Measurements from ENCODE around the gene KAT6B.

The KAT6B gene

GRCh38 chr10:74794531-74794930 is 31.9 kb upstream of the KAT6B start:
- no peak for DNase-seq (ENCODE audit: low read depth)
- H3K4me3 ChIP-seq (ENCODE audit: low read depth, low read length), result no peak overlapping the region
- TF ChIP-seq, protein P1, sequence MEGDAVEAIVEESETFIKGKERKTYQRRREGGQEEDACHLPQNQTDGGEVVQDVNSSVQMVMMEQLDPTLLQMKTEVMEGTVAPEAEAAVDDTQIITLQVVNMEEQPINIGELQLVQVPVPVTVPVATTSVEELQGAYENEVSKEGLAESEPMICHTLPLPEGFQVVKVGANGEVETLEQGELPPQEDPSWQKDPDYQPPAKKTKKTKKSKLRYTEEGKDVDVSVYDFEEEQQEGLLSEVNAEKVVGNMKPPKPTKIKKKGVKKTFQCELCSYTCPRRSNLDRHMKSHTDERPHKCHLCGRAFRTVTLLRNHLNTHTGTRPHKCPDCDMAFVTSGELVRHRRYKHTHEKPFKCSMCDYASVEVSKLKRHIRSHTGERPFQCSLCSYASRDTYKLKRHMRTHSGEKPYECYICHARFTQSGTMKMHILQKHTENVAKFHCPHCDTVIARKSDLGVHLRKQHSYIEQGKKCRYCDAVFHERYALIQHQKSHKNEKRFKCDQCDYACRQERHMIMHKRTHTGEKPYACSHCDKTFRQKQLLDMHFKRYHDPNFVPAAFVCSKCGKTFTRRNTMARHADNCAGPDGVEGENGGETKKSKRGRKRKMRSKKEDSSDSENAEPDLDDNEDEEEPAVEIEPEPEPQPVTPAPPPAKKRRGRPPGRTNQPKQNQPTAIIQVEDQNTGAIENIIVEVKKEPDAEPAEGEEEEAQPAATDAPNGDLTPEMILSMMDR (conservative IDR thresholded peaks at IDR 0.05; ENCODE audit: low read depth, low read length), result no peak

GRCh38 chr10:74797550-74797949 is 28.9 kb upstream of the KAT6B start:
- no peak for DNase-seq (ENCODE audit: low read depth)
- TF ChIP-seq, protein P1 (conservative IDR thresholded peaks at IDR 0.05; ENCODE audit: low read depth, low read length), result no peak

DNA sequence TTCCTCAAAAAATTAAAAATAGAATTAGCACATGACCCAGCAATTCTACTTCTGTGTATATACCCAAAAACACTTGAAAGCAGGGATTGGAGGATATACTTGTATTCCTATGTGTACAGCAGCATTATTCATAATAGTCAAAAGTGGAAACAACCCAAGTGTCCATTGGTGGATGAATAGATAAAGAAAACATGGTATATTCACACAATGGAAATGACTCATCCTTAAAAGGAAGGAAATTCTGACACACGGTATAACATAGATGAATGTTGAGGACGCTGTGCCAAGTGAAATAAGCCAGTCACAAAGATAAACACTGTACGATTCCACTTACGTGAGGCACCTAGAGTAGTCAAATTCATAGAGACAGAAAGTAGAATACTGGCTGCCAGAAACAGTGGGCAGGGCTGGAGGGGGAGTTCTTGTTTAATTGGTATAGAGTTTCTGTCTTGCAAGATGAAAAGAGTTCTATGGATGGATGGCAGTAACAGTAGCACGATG is 26.6 kb upstream of the KAT6B start:
- peak; percentile 80 for DNase-seq (ENCODE audit: low read depth)
- TF ChIP-seq, protein P1 (conservative IDR thresholded peaks at IDR 0.05; ENCODE audit: low read depth, low read length), result no peak
- no peak overlapping the region for H3K4me3 ChIP-seq (ENCODE audit: low read depth, low read length)

More at GRCh38 chr10:74797550-74797949, 28.9 kb upstream of the KAT6B start:
- H3K4me3 ChIP-seq (ENCODE audit: low read depth, low read length), result no peak overlapping the region

DNA sequence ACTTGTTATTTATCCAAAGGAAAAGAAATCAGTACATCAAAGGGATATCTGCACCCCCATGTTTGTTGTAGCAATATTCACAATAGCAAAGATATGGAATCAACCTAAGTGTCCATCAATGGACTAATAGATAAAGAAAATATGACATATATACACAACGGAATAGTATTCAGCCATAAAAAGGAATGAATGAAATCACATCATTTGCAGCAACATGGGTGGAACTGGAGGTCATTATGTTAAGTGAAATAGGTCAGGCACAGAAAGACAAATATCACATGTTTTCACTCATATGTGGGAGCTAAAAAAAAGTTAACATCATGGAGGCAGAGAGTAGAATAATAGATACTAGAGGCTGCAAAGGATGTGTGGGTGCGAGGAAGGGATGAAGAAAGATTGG is 25.0 kb upstream of the KAT6B start:
- no peak overlapping the region for H3K4me3 ChIP-seq (ENCODE audit: low read depth, low read length)
- TF ChIP-seq, protein P1 (conservative IDR thresholded peaks at IDR 0.05; ENCODE audit: low read depth, low read length), result no peak
- no peak for DNase-seq (ENCODE audit: low read depth)

GRCh38 chr10:74808501-74808900 is 17.9 kb upstream of the KAT6B start:
- H3K4me3 ChIP-seq (ENCODE audit: low read depth, low read length), result no peak overlapping the region
- TF ChIP-seq, protein P1 (conservative IDR thresholded peaks at IDR 0.05; ENCODE audit: low read depth, low read length), result no peak
- DNase-seq (ENCODE audit: low read depth), result no peak

DNA sequence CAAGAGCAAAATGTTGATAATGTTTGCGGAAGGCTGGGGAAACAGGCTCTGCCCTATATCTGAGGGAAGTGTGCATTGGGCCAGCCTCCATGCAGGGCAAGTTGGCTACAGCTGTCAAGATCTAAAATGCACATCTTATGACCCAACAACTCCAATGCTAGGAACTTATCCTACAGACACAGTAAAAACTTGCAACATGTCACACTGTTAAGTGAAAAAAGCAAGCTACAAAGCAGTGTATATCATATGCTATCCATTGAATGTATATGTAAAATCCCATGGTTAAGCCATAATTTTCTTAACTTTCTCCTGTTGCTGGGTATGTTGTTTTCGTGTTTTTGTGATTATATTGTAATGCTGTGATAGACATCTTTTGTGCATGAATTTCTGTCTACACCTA is 16.3 kb upstream of the KAT6B start:
- no peak for DNase-seq (ENCODE audit: low read depth)
- H3K4me3 ChIP-seq (ENCODE audit: low read depth, low read length), result no peak overlapping the region
- TF ChIP-seq, protein P1 (conservative IDR thresholded peaks at IDR 0.05; ENCODE audit: low read depth, low read length), result no peak

Data from choroid plexus epithelial cell (primary cell).